ENCODE measurements around the gene SLC25A47.
"Not testable (repeated sequence)": the region's sequence is repeated elsewhere in the genome, so short reads cannot be mapped to it uniquely, and the experiment has no call there.

- not testable (repeated sequence) for TF ChIP-seq CTCF, POLR2A, EP300 (IDR thresholded peaks at IDR 0.05)
Measured at GRCh38 chr14:100308427-100308792, 14.7 kb upstream of the SLC25A47 start.

All from stomach (tissue), 4 donors.